ENCODE measurements around the gene RHOC. TPM values are rescaled to one million over a fixed set of nuclear protein-coding genes. Genes with fewer than 3 reads are reported as not detected.

The RHOC gene
- total RNA-seq, 1 experiment from 2014 or later = 68.9 TPM

DNA sequence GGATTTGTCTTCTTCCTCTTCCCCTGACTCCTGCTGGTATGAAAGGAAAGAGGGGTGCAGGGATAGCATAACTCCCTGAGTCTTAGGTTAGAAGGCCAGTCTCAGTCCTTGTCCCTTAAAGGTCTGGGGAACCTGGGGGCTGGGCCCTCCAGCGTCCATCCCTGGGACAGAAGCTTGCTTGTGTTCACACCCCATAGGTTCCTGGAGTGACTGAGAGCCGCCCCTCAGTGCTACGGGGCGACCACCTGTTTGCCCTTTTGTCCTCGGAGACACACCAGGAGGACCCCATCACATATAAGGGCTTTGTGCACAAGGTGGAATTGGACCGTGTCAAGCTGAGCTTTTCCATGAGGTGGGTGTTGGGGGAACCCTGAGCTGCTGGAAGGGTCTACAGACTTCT is 13.1 kb downstream of the RHOC start:
- H3K9me3 Mint-ChIP-seq = no peaks in the 10 kb centered on the region
- H3K36me3 Mint-ChIP-seq = peaks cover 57% of the 10 kb centered on the region
- POLR2A ChIA-PET = interaction anchor here (0.6 kb wide), 1 partner anchor 10 kb away, joined by 3 read pairs; no protein-coding TSS in a partner anchor
- no peak overlapping the region for H3K27ac Mint-ChIP-seq
- CTCF ChIA-PET = interaction anchor here (0.6 to 1.0 kb wide), 2 partner anchors 11 to 13 kb away, joined by 3 to 4 read pairs; partner anchors contain the start of gene RHOC
- TF ChIP-seq KAT7 (CRISPR knock-in tag; IDR thresholded peaks at IDR 0.05; ENCODE audit: borderline replicate concordance) (no peak), SMAD4 (CRISPR knock-in tag; IDR thresholded peaks at IDR 0.05) (no peak), SOX15 (CRISPR knock-in tag; IDR thresholded peaks at IDR 0.05) (no peak), ZBTB21 (CRISPR knock-in tag; IDR thresholded peaks at IDR 0.05; ENCODE audit: borderline replicate concordance) (no peak), ZNF121 (CRISPR knock-in tag; IDR thresholded peaks at IDR 0.05) (no peak), PRRX2 (CRISPR knock-in tag; IDR thresholded peaks at IDR 0.05) (no peak), NR1H2 (CRISPR knock-in tag; IDR thresholded peaks at IDR 0.05) (no peak), NFATC4 (CRISPR knock-in tag; IDR thresholded peaks at IDR 0.05) (no peak), ZBTB43 (CRISPR knock-in tag; IDR thresholded peaks at IDR 0.05) (no peak), FOXJ3 (CRISPR knock-in tag; IDR thresholded peaks at IDR 0.05; ENCODE audit: borderline replicate concordance) (no peak), TP53 (CRISPR knock-in tag; IDR thresholded peaks at IDR 0.05) (no peak), ZNF281 (CRISPR knock-in tag; IDR thresholded peaks at IDR 0.05) (no peak), CTCF (IDR thresholded peaks at IDR 0.05) (no peak), FOXP4 (CRISPR knock-in tag; IDR thresholded peaks at IDR 0.05) (no peak), CREM (CRISPR knock-in tag; IDR thresholded peaks at IDR 0.05) (no peak), ZNF532 (CRISPR knock-in tag; IDR thresholded peaks at IDR 0.05; ENCODE audit: borderline replicate concordance) (no peak), ZNF671 (CRISPR knock-in tag; IDR thresholded peaks at IDR 0.05) (no peak), USF2 (CRISPR knock-in tag; IDR thresholded peaks at IDR 0.05) (no peak)
- TF ChIP-seq, protein P1, sequence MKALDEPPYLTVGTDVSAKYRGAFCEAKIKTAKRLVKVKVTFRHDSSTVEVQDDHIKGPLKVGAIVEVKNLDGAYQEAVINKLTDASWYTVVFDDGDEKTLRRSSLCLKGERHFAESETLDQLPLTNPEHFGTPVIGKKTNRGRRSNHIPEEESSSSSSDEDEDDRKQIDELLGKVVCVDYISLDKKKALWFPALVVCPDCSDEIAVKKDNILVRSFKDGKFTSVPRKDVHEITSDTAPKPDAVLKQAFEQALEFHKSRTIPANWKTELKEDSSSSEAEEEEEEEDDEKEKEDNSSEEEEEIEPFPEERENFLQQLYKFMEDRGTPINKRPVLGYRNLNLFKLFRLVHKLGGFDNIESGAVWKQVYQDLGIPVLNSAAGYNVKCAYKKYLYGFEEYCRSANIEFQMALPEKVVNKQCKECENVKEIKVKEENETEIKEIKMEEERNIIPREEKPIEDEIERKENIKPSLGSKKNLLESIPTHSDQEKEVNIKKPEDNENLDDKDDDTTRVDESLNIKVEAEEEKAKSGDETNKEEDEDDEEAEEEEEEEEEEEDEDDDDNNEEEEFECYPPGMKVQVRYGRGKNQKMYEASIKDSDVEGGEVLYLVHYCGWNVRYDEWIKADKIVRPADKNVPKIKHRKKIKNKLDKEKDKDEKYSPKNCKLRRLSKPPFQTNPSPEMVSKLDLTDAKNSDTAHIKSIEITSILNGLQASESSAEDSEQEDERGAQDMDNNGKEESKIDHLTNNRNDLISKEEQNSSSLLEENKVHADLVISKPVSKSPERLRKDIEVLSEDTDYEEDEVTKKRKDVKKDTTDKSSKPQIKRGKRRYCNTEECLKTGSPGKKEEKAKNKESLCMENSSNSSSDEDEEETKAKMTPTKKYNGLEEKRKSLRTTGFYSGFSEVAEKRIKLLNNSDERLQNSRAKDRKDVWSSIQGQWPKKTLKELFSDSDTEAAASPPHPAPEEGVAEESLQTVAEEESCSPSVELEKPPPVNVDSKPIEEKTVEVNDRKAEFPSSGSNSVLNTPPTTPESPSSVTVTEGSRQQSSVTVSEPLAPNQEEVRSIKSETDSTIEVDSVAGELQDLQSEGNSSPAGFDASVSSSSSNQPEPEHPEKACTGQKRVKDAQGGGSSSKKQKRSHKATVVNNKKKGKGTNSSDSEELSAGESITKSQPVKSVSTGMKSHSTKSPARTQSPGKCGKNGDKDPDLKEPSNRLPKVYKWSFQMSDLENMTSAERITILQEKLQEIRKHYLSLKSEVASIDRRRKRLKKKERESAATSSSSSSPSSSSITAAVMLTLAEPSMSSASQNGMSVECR (CRISPR knock-in tag; IDR thresholded peaks at IDR 0.05; ENCODE audit: borderline replicate concordance) = no peak
- H3K4me1 Mint-ChIP-seq = peaks cover 15% of the 10 kb centered on the region
- no peaks in the 10 kb centered on the region; the same call in 1 of the 2 replicates for H3K27me3 Mint-ChIP-seq (ENCODE audit: low read depth)
- ATAC-seq (no peak), DNase-seq (ENCODE audit: low spot score) (no peak)
- no peak overlapping the region for H3K4me3 Mint-ChIP-seq
